HG03159 (cell line): ENCODE results near the gene SDC1.
A peak's percentile ranks its signal among the peaks of the same experiment; 100 is the strongest.

Experiments
- ATAC-seq: cut with Tn5 transposase; IDR thresholded peaks from one replicate; pipeline ENCODE4 v1.9.1; 2021; ENCODE audit warnings: mild to moderate bottlenecking, moderate library complexity; ENCODE audit not compliant: unreplicated experiment

The SDC1 gene

DNA sequence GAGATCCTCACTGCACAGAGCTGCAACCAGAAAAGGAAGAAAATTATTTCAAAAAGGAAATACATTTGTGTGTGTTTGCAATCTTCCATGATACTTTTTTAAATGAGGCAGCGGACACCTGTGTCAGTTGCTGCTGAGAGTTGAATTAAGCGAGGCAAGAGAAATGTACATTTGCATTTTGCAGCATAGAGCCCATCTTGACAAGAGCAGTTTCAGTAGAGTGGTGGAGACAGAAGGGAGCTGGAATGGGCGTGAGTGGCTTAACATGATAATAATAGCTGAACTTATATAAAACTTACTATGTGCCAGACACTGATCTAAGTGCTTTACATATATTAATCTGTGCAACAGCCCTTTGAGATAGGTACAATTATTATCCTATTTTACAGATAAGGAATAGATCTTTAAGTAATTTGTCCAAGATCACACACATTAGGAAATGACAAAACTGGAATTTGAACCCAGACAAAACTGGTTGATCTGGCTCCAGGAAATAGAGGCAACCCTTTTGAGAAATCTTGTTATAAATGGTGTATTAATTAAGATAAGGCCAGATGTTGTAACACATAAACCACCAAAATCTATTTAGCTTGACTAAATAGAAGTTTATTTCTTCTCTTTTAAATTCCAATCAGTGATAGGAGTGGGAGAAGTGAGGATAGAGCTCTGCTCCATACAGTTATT, 68.7 kb downstream of the SDC1 start:
- no peak for ATAC-seq

DNA sequence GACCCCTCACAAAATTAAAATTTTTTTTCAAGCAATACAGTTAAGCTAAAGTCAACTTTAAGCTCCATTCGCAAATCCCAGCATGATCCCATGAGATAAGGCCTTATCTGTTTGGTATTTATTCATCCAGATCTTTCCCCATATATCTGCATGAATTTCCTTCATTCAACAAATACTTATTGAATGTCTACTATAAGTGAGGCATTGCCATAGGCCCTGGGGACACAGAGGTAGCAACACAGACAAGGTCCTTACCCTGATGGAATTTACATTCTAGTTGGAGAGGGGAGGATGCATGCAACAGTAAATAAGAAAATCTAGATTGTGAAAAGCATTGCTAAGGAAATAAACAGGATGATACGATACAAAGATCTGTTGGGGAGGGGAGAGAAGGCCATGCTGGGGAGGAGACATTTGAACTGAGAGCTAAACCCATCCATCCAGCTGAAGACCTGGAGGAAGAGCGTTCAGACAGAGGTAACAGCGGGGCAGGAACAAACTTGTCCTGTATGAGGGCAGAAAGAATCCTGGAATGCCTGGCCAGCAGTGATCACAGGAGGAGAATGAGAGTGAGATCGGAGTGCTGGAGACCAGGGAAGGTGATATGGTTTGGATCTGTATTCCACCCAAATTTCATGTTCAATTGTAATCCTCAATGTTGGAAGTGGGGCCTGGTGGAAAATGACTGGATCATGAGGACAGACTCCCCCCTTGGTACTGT, 71.6 kb downstream of the SDC1 start:
- ATAC-seq = no peak

- ATAC-seq = peak; percentile 61
Measured at GRCh38 chr2:20150806-20151571, 73.9 kb downstream of the SDC1 start.
